SHP77 treated with DMSO at 0.1 percent for 48 hours (cell line): ENCODE data around the gene FCRL2.

Source experiments
- DNase-seq: peaks from one replicate; lab custom pipeline; 2025; lab: John Stamatoyannopoulos, UW

FCRL2 gene

DNA sequence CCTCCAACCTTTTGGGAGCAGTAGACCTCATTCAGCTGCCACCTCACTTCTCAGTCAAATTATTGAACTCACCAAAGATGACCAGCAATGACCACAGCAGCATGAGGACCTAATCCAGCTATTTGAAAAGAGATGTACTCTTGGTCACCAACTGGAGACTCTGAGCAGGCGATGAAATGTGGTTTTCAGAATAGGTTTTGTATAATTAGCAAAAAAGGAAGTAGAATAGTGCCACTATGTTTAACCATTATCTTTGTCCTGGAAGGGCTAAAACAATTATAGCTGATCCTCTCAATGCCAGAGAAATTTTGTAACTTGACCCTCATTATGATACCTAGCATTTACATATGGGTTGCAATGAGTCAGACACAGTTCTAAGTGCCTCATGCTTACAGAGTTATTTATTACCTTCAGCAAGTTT is at the start of gene FCRL2:
Gene FCRL2 (minus strand): TSS at position 162 of the 421 bp plus-strand sequence. CDS start 59 bp downstream, at position 103.
- DNase-seq = no peak

DNA sequence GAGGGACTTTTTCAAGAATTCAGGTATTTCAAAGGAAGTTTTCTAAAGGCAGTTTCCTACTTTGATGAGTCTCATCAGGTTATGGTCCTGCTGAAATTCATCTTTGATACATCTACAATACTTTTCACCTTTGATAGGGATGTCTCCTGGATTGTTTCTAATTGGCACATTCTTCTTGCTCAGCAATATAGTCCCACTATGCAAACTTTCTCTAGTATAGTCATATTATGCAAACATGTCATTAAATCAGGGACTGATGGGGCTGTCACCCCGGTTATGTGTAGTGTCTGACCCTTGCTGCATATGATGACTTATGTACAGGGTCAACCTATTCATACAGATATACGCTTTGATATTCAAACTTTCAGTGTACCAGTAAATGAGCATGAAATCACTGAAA is 43.4 kb upstream of the FCRL2 start:
- DNase-seq = no peak

- no peak for DNase-seq
These were observed 43.0 kb upstream of the FCRL2 start, which contains the start of gene FCRL1 for GRCh38 chr1:157819896-157820295. FCRL1 (minus strand) TSS chr1:157820120; CDS start chr1:157820037, 83 bp downstream.

DNA sequence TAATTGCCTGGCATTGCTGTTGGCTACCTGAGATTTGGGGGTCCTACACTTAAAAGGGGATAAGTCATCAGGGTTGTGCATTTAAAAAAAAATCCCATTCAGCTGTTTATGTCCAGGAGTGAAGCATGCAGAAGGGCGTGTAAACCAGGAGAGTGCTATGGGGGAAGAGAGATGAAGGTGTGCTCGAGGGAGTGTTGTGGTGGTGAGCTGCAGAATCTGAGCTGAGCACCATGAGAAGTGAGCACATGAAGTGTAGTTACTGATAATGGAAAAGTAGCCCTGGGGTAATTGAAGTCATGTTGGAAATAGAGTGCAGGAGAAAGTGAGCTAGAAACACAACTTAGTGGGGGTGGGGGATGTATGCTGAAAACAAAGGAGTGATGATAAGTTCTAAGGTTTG is 42.3 kb upstream of the FCRL2 start:
- DNase-seq = no peak

DNA sequence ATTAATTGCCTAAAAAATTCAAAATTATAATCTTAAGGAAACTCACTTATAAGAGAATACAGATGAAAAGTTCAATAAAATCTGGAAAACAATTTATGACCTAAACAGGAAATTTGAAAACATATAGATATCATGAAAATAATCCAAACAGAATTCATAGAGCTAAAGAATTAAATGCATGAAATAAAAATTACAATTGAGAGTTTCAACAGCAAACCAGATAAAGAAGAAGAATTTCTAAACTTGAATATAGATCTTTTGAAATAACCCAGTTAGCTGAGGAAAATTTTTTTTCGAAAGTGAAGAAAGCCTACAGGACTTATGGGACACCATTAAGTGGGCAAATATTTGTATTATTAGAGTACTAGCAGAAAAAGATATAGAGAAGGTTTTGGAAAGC is 36.3 kb upstream of the FCRL2 start:
- DNase-seq = no peak

GRCh38 chr1:157806431-157807149 is 29.7 kb upstream of the FCRL2 start:
- DNase-seq = no peak

DNA sequence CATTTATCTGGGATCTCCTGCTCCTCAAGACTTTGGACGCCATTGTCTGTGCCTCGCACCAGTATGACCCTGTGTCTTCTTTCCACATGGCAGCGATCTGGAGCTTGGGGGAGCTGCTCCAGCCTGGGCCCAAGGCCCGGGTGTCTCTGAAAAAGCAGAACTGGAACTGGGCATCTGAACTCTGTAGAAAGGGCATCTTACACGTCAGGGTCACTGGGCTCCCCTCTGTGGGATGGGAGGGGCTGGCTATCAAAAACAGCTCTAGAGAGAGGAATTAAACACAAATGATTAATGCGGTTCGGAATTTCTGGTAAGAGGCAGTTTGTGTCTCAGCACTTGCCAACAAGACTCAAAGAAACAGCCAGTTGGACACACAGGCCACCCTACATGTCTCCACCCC is 26.9 kb upstream of the FCRL2 start:
- DNase-seq = no peak

DNA sequence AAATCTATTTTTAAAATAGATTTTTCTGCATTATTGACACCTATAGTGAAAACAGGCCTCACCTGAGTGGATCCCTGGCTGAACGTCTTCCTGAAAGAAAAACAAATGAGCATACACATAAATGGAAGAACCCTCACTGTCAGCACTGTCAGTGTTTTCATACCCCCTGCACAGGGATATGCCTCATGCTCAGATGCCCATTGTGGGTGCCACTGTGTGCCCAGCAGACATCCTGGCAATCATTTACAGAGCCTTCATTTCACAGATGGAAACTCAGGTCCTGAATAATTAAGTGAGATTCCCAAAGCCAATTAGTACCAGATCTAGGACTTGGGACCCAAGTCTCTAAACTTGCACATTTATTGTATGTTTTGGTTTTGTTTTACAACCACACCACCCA is 23.1 kb upstream of the FCRL2 start:
- no peak for DNase-seq

GRCh38 chr1:157798211-157798610 is 21.3 kb upstream of the FCRL2 start:
- no peak for DNase-seq

DNA sequence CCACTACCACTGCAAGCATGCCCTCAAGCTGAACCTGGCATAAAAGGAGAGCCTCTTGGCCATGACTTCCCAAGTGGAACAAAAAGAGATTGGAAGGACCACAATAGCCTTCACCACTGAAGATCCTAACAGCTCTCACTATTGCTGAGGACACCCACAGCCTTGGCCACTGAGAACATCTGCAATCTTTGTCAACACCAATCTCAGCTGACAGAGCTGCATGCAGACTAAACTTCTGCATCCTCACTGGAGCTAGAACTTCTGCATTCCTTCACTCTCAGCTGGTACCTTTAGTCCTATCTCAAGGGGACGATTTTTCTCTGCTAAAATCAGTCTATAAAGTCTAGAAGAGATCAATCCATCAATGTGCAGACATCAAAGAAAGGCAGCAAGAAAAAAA is 8.3 kb upstream of the FCRL2 start:
- no peak for DNase-seq

GRCh38 chr1:157784801-157785200 is 7.9 kb upstream of the FCRL2 start:
- no peak for DNase-seq

GRCh38 chr1:157782931-157783330 is 6.0 kb upstream of the FCRL2 start:
- DNase-seq = no peak

- no peak for DNase-seq
These were observed 4.1 kb upstream of the FCRL2 start for GRCh38 chr1:157781048-157781447.

GRCh38 chr1:157775101-157775870 is 1.6 kb downstream of the FCRL2 start:
- no peak for DNase-seq

- DNase-seq = no peak
These were observed 2.5 kb downstream of the FCRL2 start for GRCh38 chr1:157774412-157774811.

DNA sequence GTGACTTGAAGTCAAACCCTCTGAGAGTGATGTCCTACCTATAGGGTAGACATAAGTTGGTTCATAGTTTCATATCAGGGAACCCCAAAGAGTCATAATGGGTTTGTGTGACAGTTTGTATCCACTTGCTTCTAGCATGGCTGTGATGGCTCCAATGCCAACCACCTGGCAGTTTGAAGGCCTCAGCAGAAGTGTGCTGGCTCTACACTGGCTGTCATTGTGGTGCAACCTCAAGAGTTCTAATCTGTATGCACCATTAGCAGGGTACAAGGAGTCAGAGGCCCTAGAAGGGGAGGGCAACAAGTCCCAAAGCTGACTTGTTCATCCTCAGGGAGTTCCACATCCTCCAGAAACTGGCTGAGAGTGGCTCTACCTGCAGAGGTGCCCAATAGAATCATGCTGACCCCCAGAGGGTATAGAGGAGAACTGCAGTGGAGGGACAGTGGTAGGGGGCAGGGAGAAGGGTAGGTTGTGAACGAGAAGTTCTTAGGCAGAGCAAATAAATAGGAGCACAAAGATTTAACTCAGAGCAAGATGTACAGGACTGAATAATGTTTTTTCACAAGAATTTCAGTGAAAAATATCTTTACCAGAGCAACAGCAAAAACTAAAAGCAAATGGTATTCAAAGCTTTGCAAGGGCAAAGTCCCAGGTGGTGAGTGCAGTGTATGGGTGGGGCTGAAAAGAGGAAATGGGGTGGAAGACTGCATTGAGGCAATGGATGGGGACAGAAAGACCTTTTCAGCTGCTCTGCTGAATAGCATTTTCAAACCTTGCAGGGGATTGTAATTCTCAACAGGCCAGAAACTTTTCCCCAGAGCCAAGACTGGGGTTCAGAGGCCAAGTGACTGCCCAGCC is 3.2 kb downstream of the FCRL2 start:
- DNase-seq = no peak

DNA sequence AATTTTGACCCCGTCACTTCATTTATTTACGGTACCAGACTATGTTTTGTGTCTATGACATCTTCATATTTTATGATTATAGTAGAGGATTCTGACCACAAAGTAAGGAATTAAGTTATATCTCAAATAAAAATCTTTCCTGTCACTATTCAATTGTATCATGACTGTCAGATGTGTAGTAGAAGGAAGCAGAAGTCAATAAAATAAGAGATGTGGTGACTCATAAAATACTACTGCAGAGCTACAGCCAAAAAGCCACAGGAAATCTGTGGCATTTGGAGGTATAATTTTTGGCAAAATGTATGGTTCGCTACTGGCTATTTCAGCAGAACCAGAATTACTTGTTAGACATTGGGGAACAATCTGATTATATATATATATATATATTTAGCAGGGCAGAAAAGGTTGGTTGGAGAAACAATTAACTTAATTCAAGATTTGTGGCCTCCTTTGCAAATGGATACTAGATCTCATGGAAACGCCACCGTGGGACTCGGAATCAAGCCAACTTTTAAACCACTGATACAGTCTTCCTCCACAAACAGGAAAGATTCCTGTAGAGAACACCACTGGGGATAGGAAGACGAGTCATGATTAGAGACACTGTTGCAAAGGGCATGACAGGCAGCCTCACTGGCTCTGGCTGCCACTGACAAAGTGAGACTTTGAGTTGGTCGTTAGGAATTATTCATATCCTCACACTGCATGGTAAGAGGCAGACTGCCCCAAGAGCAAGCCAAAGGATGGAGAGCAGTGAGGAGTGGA is 5.1 kb downstream of the FCRL2 start:
- DNase-seq = no peak

- DNase-seq = no peak
These were observed 6.4 kb downstream of the FCRL2 start for GRCh38 chr1:157770442-157771043.

DNA sequence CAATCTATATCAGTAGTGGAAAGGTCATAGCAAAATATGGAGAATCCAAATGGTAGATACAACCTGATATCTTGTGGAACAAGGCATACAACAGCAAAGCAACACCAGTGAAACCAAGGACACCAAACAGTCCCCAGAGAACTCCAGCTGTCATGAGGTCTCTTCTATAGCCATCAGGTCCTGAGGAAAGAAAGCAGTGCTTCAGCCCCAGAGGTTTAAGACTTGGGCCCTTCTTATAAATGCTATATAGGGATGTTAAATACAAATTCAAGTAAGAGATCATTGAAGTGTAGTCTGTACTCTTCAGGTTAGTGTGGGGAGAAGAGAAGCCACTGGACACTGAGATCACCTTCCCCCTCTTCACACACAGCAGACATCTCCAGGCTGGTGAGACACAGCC is 10.1 kb downstream of the FCRL2 start:
- no peak for DNase-seq

DNA sequence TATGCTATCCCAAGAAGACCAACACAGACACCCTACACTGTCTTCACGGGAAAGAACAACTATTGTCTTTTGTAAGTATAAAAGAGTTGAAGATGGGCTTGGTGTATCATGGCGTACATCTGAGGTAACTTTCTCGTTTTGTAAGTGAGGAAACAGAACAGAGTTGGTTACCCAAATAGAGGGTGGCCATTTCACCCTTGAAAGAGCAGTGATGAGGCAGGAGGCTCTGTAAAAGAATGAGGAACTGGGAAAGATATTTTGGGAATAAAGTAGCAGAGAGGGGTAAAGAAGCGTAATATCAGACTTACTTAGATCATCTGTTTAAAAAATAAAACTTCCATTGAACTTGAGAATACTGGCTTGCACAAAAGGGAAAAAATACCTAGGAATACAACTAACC is 18.9 kb downstream of the FCRL2 start:
- no peak for DNase-seq

DNA sequence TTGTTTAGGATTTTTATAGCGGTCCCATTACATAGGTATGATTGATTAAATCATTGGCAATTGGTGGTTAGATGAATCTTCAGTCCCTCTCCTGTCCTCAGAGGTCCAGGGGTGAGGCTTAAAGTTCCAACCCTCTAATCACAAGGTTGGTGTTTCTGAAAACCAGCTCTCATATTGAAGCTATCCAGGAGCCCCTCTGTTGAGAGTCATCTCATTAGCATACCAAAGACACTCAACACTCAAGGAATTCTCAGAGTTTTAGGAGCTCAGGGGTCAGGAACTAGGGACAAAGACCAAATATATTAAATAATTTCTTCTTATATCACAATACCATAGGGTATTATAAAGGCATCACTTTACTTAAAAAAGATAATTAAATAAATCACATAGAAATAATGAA is 23.3 kb downstream of the FCRL2 start:
- no peak for DNase-seq
